BLaER1 (cell line): ENCODE data around the gene NDOR1.
"Not testable (repeated sequence)": the region's sequence is repeated elsewhere in the genome, so short reads cannot be mapped to it uniquely, and the experiment has no call there.

Experiments used
- H3K27ac ChIP-seq: shearing (Covaris generic); formaldehyde crosslinking; 2 replicates; pipeline ENCODE4 v1.8.1; 2022
- H3K27me3 ChIP-seq: shearing (Covaris generic); formaldehyde crosslinking; 2 replicates; pipeline ENCODE4 v1.8.1; 2022
- H3K36me3 ChIP-seq: shearing (Covaris generic); formaldehyde crosslinking; 2 replicates; pipeline ENCODE4 v1.8.1; 2022
- H3K4me1 ChIP-seq: shearing (Covaris generic); formaldehyde crosslinking; 2 replicates; pipeline ENCODE4 v1.8.1; 2022
- H3K4me2 ChIP-seq: shearing (Covaris generic); formaldehyde crosslinking; 2 replicates; pipeline ENCODE4 v1.8.1; 2022
- H3K4me3 ChIP-seq: shearing (Covaris generic); formaldehyde crosslinking; 2 replicates; pipeline ENCODE4 v1.8.1; 2022
- H3K9ac ChIP-seq: shearing (Covaris generic); formaldehyde crosslinking; 2 replicates; pipeline ENCODE4 v1.8.1; 2022
- H3K9me3 ChIP-seq: shearing (Covaris generic); formaldehyde crosslinking; 2 replicates; pipeline ENCODE4 v1.8.1; 2022
- H4K20me1 ChIP-seq: shearing (Covaris generic); formaldehyde crosslinking; 2 replicates; pipeline ENCODE4 v1.8.1; 2022
- Cebpa-rat ChIP-seq: shearing (Covaris generic); IDR thresholded peaks from 2 replicates; pipeline ENCODE4 v1.8.1; 2022

The NDOR1 gene

DNA sequence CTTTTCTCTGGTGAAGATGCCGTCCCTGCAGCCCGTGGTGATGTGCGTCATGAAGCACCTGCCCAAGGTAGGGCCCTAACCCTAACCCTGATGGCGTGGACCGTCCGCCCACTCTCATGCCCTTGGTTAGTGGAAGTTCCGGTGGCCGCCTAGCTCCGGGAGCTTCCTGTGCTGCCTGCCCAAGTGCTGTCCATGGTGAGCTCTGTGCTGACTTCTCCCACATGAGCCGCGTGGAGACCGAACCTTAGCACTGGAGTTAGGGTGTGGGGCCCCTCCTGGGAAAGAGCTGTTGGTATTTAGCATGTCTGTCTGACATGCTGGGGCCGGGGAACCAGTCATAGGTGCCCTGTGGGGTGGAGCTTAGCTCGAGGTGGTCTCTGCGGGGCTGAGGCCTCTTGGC is 50.9 kb downstream of the NDOR1 start:
- H3K36me3 ChIP-seq: peaks cover 41% of the 10 kb centered on the region
- peak overlapping the region; percentile 98 for H3K4me2 ChIP-seq
- no peaks in the 10 kb centered on the region for H3K27me3 ChIP-seq
- H3K27ac ChIP-seq: peak overlapping the region; percentile 93; the same call in 1 of the 2 replicates
- peak overlapping the region; percentile 94 for H3K9ac ChIP-seq
- H3K9me3 ChIP-seq: no peaks in the 10 kb centered on the region
- H3K4me3 ChIP-seq: peak overlapping the region; percentile 99
- peaks cover 57% of the 10 kb centered on the region for H3K4me1 ChIP-seq
- peaks cover 23% of the 10 kb centered on the region for H4K20me1 ChIP-seq
- no peak for TF ChIP-seq Cebpa-rat

DNA sequence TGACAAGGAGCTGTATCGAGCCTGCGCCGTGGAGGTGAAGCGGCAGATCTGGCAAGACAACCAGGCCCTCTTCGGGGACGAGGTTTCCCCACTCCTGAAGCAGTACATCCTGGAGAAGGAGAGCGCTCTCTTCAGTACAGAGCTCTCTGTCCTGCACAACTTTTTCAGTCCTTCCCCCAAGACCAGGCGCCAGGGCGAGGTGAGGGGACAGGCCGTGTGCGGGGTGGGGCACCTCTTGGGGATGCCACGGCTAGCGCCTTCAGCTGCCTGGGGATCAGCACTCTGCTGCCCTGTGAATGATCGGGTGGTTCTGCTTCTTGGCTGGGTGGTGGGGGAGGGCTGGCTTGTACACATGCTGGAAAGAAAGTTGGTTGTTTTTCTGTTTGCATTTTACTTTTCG is 51.4 kb downstream of the NDOR1 start:
- Histone ChIP-seq H4K20me1 (peaks cover 23% of the 10 kb centered on the region), H3K4me3 (peak overlapping the region; percentile 99), H3K27ac (peak overlapping the region; percentile 93; the same call in 1 of the 2 replicates), H3K4me2 (peak overlapping the region; percentile 98), H3K9ac (peak overlapping the region; percentile 94), H3K9me3 (no peaks in the 10 kb centered on the region), H3K4me1 (peaks cover 57% of the 10 kb centered on the region), H3K36me3 (peaks cover 46% of the 10 kb centered on the region), H3K27me3 (no peaks in the 10 kb centered on the region)
- TF ChIP-seq Cebpa-rat: no peak

DNA sequence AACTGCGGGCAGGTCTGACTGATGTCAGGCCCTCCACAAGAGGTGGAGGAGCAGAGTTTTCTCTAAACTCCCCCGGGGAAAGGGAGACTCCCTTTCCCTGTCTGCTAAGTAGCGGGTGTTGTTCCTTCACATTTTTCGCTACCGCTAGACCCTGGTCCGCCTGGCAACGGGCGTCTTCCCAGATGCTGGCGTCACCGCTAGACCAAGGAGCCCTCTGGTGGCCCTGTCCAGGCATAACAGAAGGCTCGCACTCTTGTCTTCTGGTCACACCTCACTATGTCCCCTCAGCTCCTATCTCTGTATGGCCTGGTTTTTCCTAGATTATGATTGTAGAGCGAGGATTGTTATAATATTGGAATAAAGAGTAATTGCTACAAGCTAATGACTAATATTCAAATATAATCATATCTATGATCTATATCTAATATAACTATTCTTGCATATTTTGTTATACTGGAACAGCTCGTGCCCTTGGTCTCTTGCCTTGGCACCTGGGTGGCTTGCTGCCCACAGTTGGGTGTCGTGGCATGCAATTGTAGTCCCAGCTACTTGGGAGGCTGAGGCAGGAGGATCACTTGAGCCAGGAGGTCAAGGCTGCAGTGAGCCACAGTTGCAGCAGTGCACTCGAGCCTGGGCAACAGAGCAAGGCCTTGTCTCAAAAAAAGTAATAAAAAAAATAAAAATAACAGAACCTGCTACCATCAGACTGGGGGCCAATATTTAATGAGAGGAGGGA is 56.8 kb downstream of the NDOR1 start:
- H3K4me3 ChIP-seq, H4K20me1 ChIP-seq, H3K27ac ChIP-seq, H3K27me3 ChIP-seq, H3K9ac ChIP-seq, H3K9me3 ChIP-seq, H3K4me2 ChIP-seq: not testable (repeated sequence)
- peaks cover 24% of the 10 kb centered on the region for H3K4me1 ChIP-seq
- H3K36me3 ChIP-seq: peaks cover 83% of the 10 kb centered on the region

DNA sequence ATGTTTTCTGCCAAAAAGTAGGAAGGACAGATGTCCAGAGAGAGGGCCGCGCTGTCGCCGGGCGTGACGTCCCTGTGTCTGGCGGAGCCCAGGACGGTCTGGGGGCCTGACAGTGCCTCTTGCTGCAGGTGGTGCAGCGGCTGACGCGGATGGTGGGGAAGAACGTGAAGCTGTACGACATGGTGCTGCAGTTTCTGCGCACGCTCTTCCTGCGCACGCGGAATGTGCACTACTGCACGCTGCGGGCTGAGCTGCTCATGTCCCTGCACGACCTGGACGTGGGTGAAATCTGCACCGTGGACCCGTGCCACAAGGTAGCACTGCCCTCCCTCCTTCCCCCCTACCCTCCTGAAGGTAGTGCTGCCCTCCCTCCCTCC is 57.4 kb downstream of the NDOR1 start:
- Histone ChIP-seq H3K27me3 (no peaks in the 10 kb centered on the region), H4K20me1 (peaks cover 9% of the 10 kb centered on the region; the same call in 1 of the 2 replicates), H3K4me1 (peaks cover 24% of the 10 kb centered on the region), H3K27ac (no peak overlapping the region), H3K4me3 (no peak overlapping the region), H3K9me3 (no peaks in the 10 kb centered on the region), H3K36me3 (peaks cover 87% of the 10 kb centered on the region), H3K4me2 (no peak overlapping the region), H3K9ac (no peak overlapping the region)
- TF ChIP-seq Cebpa-rat: no peak

DNA sequence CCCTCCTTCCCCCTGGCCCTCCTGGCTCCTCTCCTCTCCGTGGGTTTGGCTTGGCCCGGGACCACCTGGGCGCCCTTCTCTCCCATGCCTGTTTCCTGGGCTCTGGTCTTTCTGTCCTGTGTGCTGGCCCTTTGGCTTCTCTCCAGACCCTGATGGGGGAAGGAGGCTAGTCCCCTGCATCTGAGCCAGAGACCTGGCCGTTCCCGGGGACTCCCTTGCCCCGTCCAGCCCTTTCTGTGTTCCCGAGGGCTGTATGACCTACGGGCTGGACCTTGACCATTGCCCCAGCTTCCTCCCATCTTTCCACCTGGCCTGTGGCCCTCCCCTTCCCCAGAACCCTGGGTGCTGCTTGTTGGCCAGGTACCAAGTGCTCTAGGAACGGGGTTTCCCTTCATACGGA is 58.0 kb downstream of the NDOR1 start:
- no peak overlapping the region for H3K4me3 ChIP-seq
- TF ChIP-seq Cebpa-rat: no peak
- H3K9me3 ChIP-seq: no peaks in the 10 kb centered on the region
- H3K27ac ChIP-seq: no peak overlapping the region
- H3K27me3 ChIP-seq: no peaks in the 10 kb centered on the region
- H3K36me3 ChIP-seq: peaks cover 87% of the 10 kb centered on the region
- H3K4me1 ChIP-seq: peaks cover 24% of the 10 kb centered on the region
- H3K4me2 ChIP-seq: no peak overlapping the region
- no peak overlapping the region for H3K9ac ChIP-seq
- H4K20me1 ChIP-seq: peaks cover 9% of the 10 kb centered on the region; the same call in 1 of the 2 replicates

DNA sequence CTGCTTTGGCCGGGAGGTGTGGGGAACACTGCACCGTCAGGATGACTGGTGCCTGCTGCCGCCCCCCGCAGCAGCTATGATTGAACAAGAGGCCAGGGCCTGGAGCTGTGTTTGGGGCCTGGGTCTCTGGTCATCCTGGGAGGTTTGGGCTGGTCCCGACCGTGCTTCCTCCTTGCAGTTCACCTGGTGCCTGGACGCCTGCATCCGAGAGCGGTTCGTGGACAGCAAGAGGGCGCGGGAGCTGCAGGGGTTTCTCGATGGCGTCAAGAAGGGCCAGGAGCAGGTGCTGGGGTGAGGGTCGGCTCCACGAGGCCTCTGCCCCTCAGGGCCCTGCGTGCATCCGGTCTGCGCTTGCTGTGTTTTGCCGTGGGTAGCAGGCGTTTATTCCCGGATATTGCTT is 58.6 kb downstream of the NDOR1 start:
- Histone ChIP-seq H3K9me3 (no peaks in the 10 kb centered on the region), H3K4me3 (no peak overlapping the region), H3K36me3 (peaks cover 87% of the 10 kb centered on the region), H3K27me3 (no peaks in the 10 kb centered on the region), H3K4me2 (no peak overlapping the region), H4K20me1 (peaks cover 8% of the 10 kb centered on the region; the same call in 1 of the 2 replicates), H3K4me1 (peaks cover 26% of the 10 kb centered on the region), H3K9ac (no peak overlapping the region), H3K27ac (no peak overlapping the region)
- no peak for TF ChIP-seq Cebpa-rat

DNA sequence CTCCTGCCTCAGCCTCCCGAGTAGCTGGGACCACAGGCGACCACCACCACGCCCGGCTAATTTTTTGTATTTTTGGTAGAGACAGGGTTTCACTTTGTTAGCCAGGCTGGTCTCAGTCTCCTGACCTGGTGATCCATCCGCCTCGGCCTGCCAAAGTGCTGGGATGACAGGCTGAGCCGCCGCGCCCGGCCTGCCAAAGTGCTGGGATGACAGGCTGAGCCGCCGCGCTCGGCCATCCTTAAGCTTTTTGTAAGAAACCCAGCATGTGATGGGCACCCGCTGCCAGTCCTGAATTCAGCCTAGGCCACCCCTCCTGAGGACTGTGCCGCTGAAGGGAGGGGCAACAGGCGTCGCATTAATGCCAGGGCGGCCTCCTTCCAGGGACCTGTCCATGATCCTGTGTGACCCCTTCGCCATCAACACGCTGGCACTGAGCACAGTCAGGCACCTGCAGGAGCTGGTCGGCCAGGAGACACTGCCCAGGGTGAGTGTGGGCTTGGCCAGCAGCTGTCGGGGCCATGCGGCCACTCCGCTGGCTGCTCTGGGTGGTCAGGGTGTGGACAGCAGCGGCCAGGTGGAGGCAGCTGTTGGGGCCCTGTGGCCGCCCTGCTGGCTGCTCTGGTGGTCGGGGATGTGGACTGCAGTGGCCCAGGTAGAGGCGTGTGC is 60.1 kb downstream of the NDOR1 start:
- Histone ChIP-seq H3K9ac (no peak overlapping the region), H3K4me3 (no peak overlapping the region), H3K27ac (no peak overlapping the region), H4K20me1 (peaks cover 8% of the 10 kb centered on the region; the same call in 1 of the 2 replicates), H3K36me3 (peaks cover 90% of the 10 kb centered on the region), H3K4me2 (no peak overlapping the region), H3K4me1 (peaks cover 38% of the 10 kb centered on the region), H3K9me3 (no peaks in the 10 kb centered on the region), H3K27me3 (no peaks in the 10 kb centered on the region)
- no peak for TF ChIP-seq Cebpa-rat

DNA sequence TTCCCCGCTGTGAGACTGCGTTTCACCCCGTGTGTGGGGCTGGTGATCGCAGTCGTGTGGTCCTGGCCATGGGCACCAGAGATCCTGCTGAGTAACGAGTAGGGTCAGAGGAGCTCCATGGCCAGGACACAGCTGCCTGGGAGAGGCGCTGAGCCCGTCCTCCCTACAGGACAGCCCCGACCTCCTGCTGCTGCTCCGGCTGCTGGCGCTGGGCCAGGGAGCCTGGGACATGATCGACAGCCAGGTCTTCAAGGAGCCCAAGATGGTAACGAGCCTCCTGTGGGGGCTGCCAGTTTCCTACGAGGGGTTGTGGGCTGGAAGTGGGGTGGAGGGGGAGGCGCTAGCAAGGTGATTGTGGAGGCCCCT is 60.6 kb downstream of the NDOR1 start:
- peaks cover 13% of the 10 kb centered on the region; the same call in 1 of the 2 replicates for H4K20me1 ChIP-seq
- H3K9me3 ChIP-seq: no peaks in the 10 kb centered on the region
- H3K27ac ChIP-seq: no peak overlapping the region
- H3K36me3 ChIP-seq: peaks cover 85% of the 10 kb centered on the region
- H3K4me1 ChIP-seq: peaks cover 43% of the 10 kb centered on the region
- H3K4me3 ChIP-seq: no peak overlapping the region
- H3K9ac ChIP-seq: no peak overlapping the region
- no peaks in the 10 kb centered on the region for H3K27me3 ChIP-seq
- H3K4me2 ChIP-seq: no peak overlapping the region
- TF ChIP-seq Cebpa-rat: no peak
